ENCODE measurements around the gene CDKN3.
"Not testable (repeated sequence)": the region's sequence is repeated elsewhere in the genome, so short reads cannot be mapped to it uniquely, and the experiment has no call there.

The CDKN3 gene

DNA sequence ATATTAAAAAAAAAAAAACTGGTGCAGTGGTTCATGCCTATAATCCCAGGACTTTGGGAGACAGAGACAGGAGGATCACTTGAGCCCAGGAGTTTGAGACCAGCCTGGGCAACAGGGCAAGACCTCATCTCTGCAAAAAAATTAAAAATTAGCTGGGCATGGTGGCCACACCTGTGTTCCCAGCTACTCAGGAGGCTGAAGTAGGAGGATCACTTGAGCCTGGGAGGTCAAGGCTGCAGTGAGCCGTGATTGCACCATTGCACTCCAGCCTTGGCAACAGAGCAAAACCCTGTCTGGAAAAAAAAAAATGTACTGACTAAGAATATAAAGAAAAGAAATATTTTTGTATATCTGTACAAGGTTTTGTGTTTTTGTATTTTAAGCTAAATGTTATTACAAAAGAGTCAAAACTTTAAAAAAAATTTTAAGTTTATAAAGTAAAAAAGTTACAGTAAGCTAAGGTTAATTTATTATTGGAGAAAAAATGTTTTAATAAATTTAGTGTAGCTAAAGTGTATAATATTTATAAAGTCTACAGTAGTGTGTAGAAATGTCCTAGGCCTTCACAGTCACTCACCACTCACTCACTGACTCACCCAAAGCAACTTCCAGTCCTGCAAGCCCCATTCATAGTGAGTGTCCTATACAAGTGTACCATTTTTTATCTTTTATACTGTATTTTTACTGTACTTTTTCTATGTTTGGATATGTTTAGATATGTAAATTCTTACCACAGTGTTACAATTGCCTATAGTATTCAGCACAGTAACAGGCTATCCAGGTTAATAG lies 60.2 kb downstream of the CDKN3 start:
- not testable (repeated sequence) for DNase-seq (ENCODE audit: low spot score)

- DNase-seq (ENCODE audit: low spot score) = no peak
These were observed 60.8 kb downstream of the CDKN3 start for GRCh38 chr14:54457609-54457996.

- DNase-seq (ENCODE audit: low spot score) = not testable (repeated sequence)
These were observed 61.7 kb downstream of the CDKN3 start for GRCh38 chr14:54458536-54458935.

DNA sequence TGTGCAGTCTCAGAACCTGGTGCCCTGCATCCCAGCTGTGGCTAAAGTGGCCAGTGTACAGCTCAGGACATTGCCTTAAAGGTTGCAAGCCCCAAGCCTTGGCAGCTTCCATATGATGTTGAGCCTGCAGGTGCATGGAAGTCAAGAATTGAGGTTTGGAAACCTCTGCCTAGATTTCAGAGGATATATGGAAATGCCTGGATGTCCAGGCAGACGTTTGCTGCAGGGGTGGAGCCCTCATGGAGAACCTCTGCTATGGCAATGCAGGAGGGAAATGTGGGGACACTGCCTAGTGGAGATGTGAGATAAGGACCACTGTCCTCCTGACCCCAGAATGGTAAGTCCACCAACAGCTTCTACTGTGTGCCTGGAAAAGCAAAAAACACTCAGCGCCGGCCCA lies 62.3 kb downstream of the CDKN3 start:
- no peak for DNase-seq (ENCODE audit: low spot score)

DNA sequence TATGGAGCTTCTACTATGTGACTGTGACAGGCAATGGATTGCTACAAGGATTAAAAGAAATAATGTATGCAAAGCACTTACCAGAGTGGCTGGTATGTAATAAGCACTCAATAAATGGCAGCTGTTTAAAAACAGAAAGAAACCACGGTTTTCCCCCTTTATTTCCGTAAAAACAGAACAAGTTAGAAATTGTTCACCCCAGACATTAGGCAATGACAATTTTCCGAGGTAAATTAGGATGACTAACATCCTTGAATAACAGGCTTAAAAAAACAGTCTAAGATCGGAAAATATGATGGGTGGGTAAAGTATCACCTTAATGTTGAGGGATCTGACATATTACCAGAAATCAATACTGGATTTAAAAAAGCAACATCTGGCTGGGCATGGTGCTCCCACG lies 65.2 kb downstream of the CDKN3 start:
- no peak for DNase-seq (ENCODE audit: low spot score)

GRCh38 chr14:54465654-54466053 lies 68.8 kb downstream of the CDKN3 start:
- no peak for DNase-seq (ENCODE audit: low spot score)

DNA sequence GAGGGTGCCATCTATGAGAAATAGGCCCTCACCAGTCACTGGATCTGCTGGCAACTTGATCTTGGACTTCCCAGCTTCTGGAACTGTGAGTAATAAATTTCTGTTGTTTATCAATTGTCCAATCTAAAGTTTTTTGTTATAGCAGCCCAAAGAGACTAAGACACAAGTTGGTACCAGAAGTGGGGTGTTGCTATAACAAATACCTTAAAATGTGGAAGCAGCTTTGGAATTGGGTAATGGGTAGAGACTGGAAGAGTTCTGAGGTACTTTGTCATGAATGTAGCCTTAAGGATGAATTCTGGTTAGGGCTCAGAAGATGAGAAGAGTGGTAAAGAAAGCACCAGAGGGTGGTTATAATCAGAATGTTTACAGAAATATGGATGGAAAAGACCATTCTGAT lies 70.5 kb downstream of the CDKN3 start:
- DNase-seq (ENCODE audit: low spot score) = no peak

All from pons (tissue), 1 donor.